ENCODE results near the gene ENTHD1. TPM values are rescaled to one million over a fixed set of nuclear protein-coding genes. Genes with fewer than 3 reads are reported as not detected.

The ENTHD1 gene, protein sequence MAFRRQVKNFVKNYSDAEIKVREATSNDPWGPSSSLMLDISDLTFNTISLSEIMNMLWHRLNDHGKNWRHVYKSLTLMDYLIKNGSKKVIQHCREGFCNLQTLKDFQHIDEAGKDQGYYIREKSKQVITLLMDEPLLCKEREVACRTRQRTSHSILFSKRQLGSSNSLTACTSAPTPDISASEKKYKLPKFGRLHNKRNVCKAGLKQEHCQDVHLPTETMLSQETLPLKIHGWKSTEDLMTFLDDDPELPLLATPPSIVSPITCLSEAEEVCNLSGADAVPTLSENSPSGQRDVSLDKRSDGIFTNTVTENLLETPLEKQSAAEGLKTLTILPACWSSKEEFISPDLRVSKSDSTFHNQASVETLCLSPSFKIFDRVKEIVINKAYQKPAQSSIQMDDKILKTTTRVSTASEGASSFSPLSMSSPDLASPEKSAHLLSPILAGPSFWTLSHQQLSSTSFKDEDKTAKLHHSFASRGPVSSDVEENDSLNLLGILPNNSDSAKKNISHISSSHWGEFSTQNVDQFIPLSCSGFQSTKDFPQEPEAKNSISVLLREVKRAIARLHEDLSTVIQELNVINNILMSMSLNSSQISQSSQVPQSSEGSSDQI
- total RNA-seq = not detected in 2 replicates

DNA sequence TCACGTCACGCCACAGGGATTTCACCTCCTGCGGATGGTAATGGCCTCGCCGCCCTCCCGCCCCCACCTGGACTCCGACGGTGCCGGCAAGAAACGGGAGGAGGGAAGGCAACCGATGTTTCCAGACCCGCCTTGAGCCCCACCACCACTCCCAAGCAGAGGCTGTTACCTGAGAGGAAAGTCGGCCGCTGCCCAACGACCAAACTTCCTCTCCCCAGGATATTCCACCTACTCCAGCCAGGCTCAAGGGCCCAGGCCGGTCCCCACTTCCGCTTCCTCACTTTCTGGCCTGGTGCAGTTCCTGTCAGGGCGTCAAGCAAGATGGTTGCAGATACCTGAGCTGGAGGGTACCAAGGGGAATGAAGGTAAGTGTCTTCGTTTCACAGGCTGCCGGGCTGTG lies at the start of gene ENTHD1:
TSS of gene ENTHD1 (minus strand) at position 235 of the 400 bp plus-strand sequence. CDS start 6,012 bp downstream, outside the sequence.

DNA sequence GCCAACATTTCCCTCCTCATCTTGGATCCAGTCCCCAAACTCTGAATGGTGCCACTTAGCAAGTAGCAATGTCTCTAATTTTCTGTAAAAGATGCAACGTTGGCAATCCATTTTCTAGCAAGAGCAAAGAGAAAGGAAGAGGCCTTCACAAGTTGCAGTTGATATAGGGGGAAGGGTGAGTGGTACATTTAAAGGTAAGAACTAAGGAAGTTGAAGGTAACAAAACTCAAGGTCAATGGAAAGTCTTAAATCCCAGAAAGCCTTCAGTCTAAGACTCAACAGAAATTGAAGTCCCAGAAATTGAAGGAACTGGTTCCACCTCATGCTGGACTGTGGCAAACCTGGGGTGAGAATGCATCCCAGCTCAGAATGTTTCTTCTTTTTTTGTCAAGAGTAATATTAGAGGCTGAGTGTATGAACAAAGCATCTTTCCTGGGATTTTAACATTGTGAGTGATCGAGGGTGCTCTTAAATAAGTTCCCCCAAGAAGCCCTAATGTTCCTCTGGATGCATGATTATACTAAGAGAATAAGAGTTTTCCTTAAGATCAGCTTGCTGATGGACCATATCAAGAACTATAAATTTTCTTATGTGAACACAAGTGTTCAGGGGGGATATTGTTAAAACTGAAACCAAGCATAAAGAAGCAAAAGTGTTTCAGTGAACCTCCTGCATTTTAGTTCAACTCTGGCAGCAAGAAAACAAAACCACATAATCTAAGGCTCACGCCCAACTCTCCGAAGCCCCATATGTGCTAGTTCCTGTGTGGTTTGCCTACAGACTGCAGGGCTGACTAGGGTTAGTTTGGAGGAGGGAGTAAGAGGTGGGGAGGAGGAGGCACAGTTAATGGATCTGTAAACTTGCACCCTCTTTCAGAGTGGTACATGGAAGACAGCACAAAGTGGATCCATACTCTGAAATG lies 7.0 kb upstream of the ENTHD1 start, which contains the start of gene GRAP2:
TSS of gene GRAP2 (plus strand) at position 779 of the 922 bp plus-strand sequence. CDS start 46,023 bp downstream, outside the sequence.

Small RNA genes lying within 50 kb of the gene (small RNA-seq; reads per million reads assigned to genes)
- not detected for gene RN7SKP210

Other genes with a start within 250 kb of the ENTHD1 start
- not detected in 2 replicates for gene GRAP2, start 7.3 kb upstream of the ENTHD1 start, total RNA-seq
- gene TMA7B, start 66.6 kb upstream of the ENTHD1 start, total RNA-seq = not detected in 2 replicates
- 2.0 and 2.7 TPM in 2 replicates for gene FAM83F, start 101.2 kb upstream of the ENTHD1 start, total RNA-seq

Measured in placental epithelial cell (primary cell).